Measurements from ENCODE around the gene RFX1. TPM values are rescaled to one million over a fixed set of nuclear protein-coding genes. Genes with fewer than 3 reads are reported as not detected.
"Not testable (repeated sequence)": the region's sequence is repeated elsewhere in the genome, so short reads cannot be mapped to it uniquely, and the experiment has no call there.

The RFX1 gene
- total RNA-seq, 1 donor from 2014 or later: 21.2 TPM

GRCh38 chr19:13972368-13973155 lies 33.6 kb downstream of the RFX1 start:
- H3K36me3 Mint-ChIP-seq: peaks cover 14% of the 10 kb centered on the region
- DNase-seq (ENCODE audit: low spot score in 2 of 2, unreplicated experiment in 2 of 2): no peak
- H3K4me3 Mint-ChIP-seq: no peak overlapping the region
- H3K27ac Mint-ChIP-seq: no peak overlapping the region
- H3K9me3 Mint-ChIP-seq: no peaks in the 10 kb centered on the region
- H3K27me3 Mint-ChIP-seq (ENCODE audit: low read depth): no peaks in the 10 kb centered on the region
- no peak for TF ChIP-seq CTCF (IDR thresholded peaks at IDR 0.05; ENCODE audit: unreplicated experiment)
- peaks cover 7% of the 10 kb centered on the region for H3K4me1 Mint-ChIP-seq

- not testable (repeated sequence) for H3K9me3 Mint-ChIP-seq; H3K27me3 Mint-ChIP-seq (ENCODE audit: low read depth); H3K4me3 Mint-ChIP-seq; H3K27ac Mint-ChIP-seq; DNase-seq (ENCODE audit: low spot score in 2 of 2, unreplicated experiment in 2 of 2); H3K4me1 Mint-ChIP-seq
- peaks cover 14% of the 10 kb centered on the region for H3K36me3 Mint-ChIP-seq
Observed at GRCh38 chr19:13971868-13972267, 34.3 kb downstream of the RFX1 start.

- Mint-ChIP-seq H3K4me1 (peaks cover 7% of the 10 kb centered on the region), H3K27me3 (ENCODE audit: low read depth) (no peaks in the 10 kb centered on the region), H3K4me3 (no peak overlapping the region), H3K36me3 (peaks cover 17% of the 10 kb centered on the region), H3K9me3 (no peaks in the 10 kb centered on the region), H3K27ac (no peak overlapping the region)
- TF ChIP-seq CTCF (IDR thresholded peaks at IDR 0.05; ENCODE audit: unreplicated experiment): no peak
- DNase-seq (ENCODE audit: low spot score in 2 of 2, unreplicated experiment in 2 of 2): no peak
Observed at GRCh38 chr19:13969897-13970296, 36.2 kb downstream of the RFX1 start.

- no peak for TF ChIP-seq CTCF (IDR thresholded peaks at IDR 0.05; ENCODE audit: unreplicated experiment)
- H3K36me3 Mint-ChIP-seq: peaks cover 16% of the 10 kb centered on the region
- H3K4me1 Mint-ChIP-seq: peaks cover 1% of the 10 kb centered on the region
- no peak overlapping the region for H3K4me3 Mint-ChIP-seq
- H3K27ac Mint-ChIP-seq: no peak overlapping the region
- no peaks in the 10 kb centered on the region for H3K9me3 Mint-ChIP-seq
- H3K27me3 Mint-ChIP-seq (ENCODE audit: low read depth): no peaks in the 10 kb centered on the region
- DNase-seq (ENCODE audit: low spot score in 2 of 2, unreplicated experiment in 2 of 2): no peak
Observed at GRCh38 chr19:13968999-13969398, 37.1 kb downstream of the RFX1 start.

- H3K27ac Mint-ChIP-seq: no peak overlapping the region
- H3K4me3 Mint-ChIP-seq: no peak overlapping the region
- no peak for DNase-seq (ENCODE audit: low spot score in 2 of 2, unreplicated experiment in 2 of 2)
- H3K36me3 Mint-ChIP-seq: peaks cover 14% of the 10 kb centered on the region
- no peaks in the 10 kb centered on the region for H3K27me3 Mint-ChIP-seq (ENCODE audit: low read depth)
- H3K9me3 Mint-ChIP-seq: no peaks in the 10 kb centered on the region
- no peak for TF ChIP-seq CTCF (IDR thresholded peaks at IDR 0.05; ENCODE audit: unreplicated experiment)
- no peaks in the 10 kb centered on the region for H3K4me1 Mint-ChIP-seq
Observed at GRCh38 chr19:13968383-13968935, 37.7 kb downstream of the RFX1 start.

- peaks cover 14% of the 10 kb centered on the region for H3K36me3 Mint-ChIP-seq
- DNase-seq (ENCODE audit: low spot score in 2 of 2, unreplicated experiment in 2 of 2); H3K4me1 Mint-ChIP-seq; H3K9me3 Mint-ChIP-seq; H3K27me3 Mint-ChIP-seq (ENCODE audit: low read depth); H3K4me3 Mint-ChIP-seq; H3K27ac Mint-ChIP-seq: not testable (repeated sequence)
Observed at GRCh38 chr19:13967206-13967605, 38.9 kb downstream of the RFX1 start.

All from mesothelial cell of epicardium (in vitro differentiated cells).